Thoracic aorta (tissue), 2 donors: ENCODE results near the gene IFI44L. TPM values are rescaled to one million over a fixed set of nuclear protein-coding genes. Genes with fewer than 3 reads are reported as not detected.
A peak's percentile ranks its signal among the peaks of the same experiment; 100 is the strongest.

Experiments
- ATAC-seq: fragments of 150-250 bp; one replicate; pipeline ENCODE4 v1.8.0; 2017; ENCODE audit warnings: low read depth; ENCODE audit not compliant: insufficient number of reproducible peaks, low FRiP score
- DNase-seq: peaks from one replicate; pipeline ENCODE4 v3.0.0-alpha.2; 2020; ENCODE audit warnings: low spot score
- H3K27ac ChIP-seq, 2 donors: fragments of 200-600 bp; sonication (generic); 1 replicate in 1 of 2; 2 replicates in 1 of 2; pipeline ENCODE4 v1.5.1; 2016; ENCODE audit warnings: mild to moderate bottlenecking in 2 of 2, moderate library complexity in 2 of 2
- H3K27me3 ChIP-seq: fragments of 200-600 bp; sonication (generic); replicated peaks from 2 replicates; pipeline ENCODE4 v1.6.0; 2016; ENCODE audit warnings: mild to moderate bottlenecking; ENCODE audit not compliant: insufficient read depth
- H3K36me3 ChIP-seq: fragments of 200-600 bp; sonication (generic); one replicate; pipeline ENCODE4 v1.5.1; 2016
- H3K4me1 ChIP-seq, 2 donors: fragments of 200-600 bp; sonication (generic); 1 replicate in 1 of 2; 2 replicates in 1 of 2; pipeline versions ENCODE4 v1.5.1 to v1.6.0; 2016; ENCODE audit warnings: low read depth in 2 of 2, mild to moderate bottlenecking in 1 of 2; ENCODE audit not compliant: control insufficient read depth in 1 of 2
- H3K4me3 ChIP-seq: fragments of 200-600 bp; sonication (generic); 2 replicates; pipeline ENCODE4 v1.5.1; 2016; ENCODE audit warnings: mild to moderate bottlenecking
- H3K9me3 ChIP-seq: fragments of 200-600 bp; sonication (generic); 2 replicates; pipeline ENCODE4 v1.5.1; 2016
- total RNA-seq, 2 donors: library from RNA; depleted of rRNA; stranded (reverse); fragments of >200 nt; gene quantifications; one replicate each; pipeline versions ENCODE4 v1.1.0 to v1.2.3, GENCODE V29; 2016
- TF ChIP-seq, protein P1 (sequence below): fragments of 200-600 bp; sonication (generic); IDR thresholded peaks from one replicate; pipeline ENCODE4 v1.5.1; 2019; ENCODE audit warnings: antibody characterized with exemption

IFI44L gene
- total RNA-seq, 2 donors from 2014 or later, result 17.3 to 18.7 TPM

DNA sequence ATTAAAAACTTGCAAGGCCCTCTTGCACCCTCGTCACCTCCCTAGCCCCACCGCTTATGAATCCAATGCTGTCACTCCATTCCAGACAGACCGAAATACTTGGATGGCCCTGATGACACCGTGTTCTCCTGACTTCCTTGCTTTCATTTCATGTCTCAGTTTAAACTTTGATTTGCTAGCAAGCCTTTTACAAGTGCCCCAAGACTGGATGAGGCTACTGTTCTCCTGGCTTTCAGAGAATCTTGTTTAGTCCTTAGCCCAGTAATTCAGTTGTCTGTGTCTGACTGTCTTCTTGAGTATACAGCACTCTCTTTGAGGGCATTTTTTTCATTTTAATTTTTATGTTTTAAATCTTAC lies 824 bp upstream of the IFI44L start:
- H3K4me1 ChIP-seq, result peaks cover 3 to 7% of the 10 kb centered on the region in 2 donors
- H3K9me3 ChIP-seq, result no peaks in the 10 kb centered on the region
- peak overlapping the region; percentile 61 to 65 for H3K27ac ChIP-seq
- no peak for ATAC-seq
- H3K36me3 ChIP-seq, result no peaks in the 10 kb centered on the region
- DNase-seq, result no peak
- no peaks in the 10 kb centered on the region for H3K27me3 ChIP-seq
- TF ChIP-seq, protein P1, sequence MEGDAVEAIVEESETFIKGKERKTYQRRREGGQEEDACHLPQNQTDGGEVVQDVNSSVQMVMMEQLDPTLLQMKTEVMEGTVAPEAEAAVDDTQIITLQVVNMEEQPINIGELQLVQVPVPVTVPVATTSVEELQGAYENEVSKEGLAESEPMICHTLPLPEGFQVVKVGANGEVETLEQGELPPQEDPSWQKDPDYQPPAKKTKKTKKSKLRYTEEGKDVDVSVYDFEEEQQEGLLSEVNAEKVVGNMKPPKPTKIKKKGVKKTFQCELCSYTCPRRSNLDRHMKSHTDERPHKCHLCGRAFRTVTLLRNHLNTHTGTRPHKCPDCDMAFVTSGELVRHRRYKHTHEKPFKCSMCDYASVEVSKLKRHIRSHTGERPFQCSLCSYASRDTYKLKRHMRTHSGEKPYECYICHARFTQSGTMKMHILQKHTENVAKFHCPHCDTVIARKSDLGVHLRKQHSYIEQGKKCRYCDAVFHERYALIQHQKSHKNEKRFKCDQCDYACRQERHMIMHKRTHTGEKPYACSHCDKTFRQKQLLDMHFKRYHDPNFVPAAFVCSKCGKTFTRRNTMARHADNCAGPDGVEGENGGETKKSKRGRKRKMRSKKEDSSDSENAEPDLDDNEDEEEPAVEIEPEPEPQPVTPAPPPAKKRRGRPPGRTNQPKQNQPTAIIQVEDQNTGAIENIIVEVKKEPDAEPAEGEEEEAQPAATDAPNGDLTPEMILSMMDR, result no peak
- peak overlapping the region; percentile 67 for H3K4me3 ChIP-seq

DNA sequence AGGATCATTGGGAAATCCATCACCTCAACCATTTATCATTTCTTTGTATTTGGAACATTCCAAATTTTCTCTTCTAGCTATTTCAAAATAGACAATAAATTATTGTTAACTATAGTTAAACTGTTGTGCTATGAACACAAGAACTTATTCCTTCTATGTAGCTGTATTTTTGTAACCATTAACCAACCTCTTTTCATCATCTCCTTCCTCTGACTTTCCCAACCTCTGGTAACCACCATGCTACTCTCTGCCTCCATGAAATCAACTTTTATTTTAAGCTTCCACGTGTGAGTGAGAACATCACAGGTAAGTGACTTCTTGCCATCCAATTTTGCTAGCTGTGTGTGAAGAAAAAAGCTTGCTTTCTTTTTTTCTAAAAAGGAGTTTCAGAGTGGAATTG lies 418 bp downstream of the IFI44L start:
- H3K4me1 ChIP-seq, result peaks cover 3 to 10% of the 10 kb centered on the region in 2 donors

DNA sequence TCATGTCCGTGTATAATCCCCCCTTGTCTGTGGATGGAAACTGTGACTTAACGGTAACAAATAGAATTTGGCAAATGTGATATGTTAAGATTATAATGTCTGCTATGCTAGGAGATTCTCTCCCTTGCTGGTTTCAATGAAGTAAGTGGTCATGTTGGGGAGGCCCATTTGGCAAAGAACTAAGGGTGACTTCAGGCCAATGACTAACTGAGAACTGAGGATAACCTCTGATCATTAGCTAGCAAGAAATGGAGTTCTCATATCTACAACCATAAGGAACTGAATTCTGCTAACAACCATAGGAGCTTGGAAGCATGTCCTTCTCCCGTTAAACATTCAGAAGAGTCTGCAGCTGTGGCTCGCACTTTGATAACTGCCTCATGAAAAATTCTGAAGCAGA lies 2.3 kb downstream of the IFI44L start:
- Histone ChIP-seq H3K4me1 (peaks cover 3 to 10% of the 10 kb centered on the region in 2 donors), H3K9me3 (no peaks in the 10 kb centered on the region), H3K4me3 (peak overlapping the region; percentile 35), H3K27me3 (no peaks in the 10 kb centered on the region), H3K36me3 (no peaks in the 10 kb centered on the region), H3K27ac (no peak overlapping the region)
- DNase-seq (no peak), ATAC-seq (no peak)
- TF ChIP-seq, protein P1, result no peak

More for the DNA sequence above, 418 bp downstream of the IFI44L start:
- Histone ChIP-seq H3K4me3 (peak overlapping the region; percentile 67), H3K9me3 (no peaks in the 10 kb centered on the region), H3K27ac (peak overlapping the region; percentile 61 to 65), H3K36me3 (no peaks in the 10 kb centered on the region), H3K27me3 (no peaks in the 10 kb centered on the region)
- TF ChIP-seq, protein P1, result no peak
- ATAC-seq, result no peak
- no peak for DNase-seq

DNA sequence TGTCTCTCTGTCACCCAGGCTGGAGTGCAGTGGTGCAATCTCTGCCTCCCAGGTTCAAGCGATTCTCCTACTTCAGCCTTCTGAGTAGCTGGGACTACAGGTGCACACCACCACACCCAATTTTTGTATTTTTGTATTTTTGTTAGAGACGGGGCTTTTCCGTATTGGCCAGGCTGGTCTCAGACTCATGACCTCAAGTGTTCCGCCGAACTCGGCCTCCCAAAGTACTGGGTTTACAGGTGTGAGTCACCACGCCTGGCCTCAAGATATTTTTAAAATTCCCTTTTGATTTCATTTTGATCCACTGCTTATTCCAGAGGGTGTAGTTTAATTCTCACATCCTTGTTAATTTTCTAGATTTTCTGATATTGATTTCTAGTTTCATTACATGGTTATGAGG lies 3.8 kb downstream of the IFI44L start:
- DNase-seq, result no peak
- TF ChIP-seq, protein P1, result no peak
- no peaks in the 10 kb centered on the region for H3K9me3 ChIP-seq
- H3K36me3 ChIP-seq, result no peaks in the 10 kb centered on the region
- H3K27me3 ChIP-seq, result no peaks in the 10 kb centered on the region
- H3K4me1 ChIP-seq, result peaks cover 3 to 10% of the 10 kb centered on the region in 2 donors
- no peak overlapping the region for H3K27ac ChIP-seq
- no peak for ATAC-seq
- H3K4me3 ChIP-seq, result no peak overlapping the region

DNA sequence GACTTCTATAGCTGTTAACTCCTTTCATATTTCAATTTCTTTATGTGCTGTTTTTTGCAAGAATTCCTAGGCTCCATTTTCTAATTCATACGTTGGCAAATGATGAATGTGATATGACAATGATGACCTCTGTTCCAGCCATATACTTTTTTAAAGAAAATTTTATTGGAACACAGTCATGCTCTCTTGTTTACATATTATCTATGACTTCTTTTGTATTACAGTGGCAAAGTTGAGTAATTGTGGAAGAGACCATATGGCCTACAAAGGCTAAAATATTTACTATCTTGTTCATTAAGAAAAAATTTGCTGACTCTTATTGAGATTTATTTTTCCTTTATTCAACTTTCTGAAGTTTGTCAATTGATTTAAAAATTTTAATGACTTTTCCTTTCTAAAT lies 7.1 kb downstream of the IFI44L start:
- Histone ChIP-seq H3K27ac (no peak overlapping the region), H3K27me3 (no peaks in the 10 kb centered on the region), H3K4me3 (no peak overlapping the region), H3K9me3 (no peaks in the 10 kb centered on the region), H3K4me1 (peaks cover 0 to 7% of the 10 kb centered on the region in 2 donors), H3K36me3 (no peaks in the 10 kb centered on the region)
- TF ChIP-seq, protein P1, result no peak
- ATAC-seq, result no peak
- DNase-seq, result no peak
